NB4 (cell line): ENCODE data around the gene SLC12A2.

Experiments
- CTCF ChIP-seq: IDR thresholded peaks from one replicate; pipeline ENCODE4 v1.5.1; 2012; ENCODE audit warnings: low read depth, low read length
- MAX ChIP-seq: IDR thresholded peaks from 2 replicates; pipeline ENCODE4 v1.6.1; 2011; ENCODE audit warnings: low read depth, low read length
- MYC ChIP-seq: IDR thresholded peaks from 2 replicates; pipeline ENCODE4 v1.6.1; 2011; ENCODE audit warnings: low read depth, low read length
- POLR2A ChIP-seq: IDR thresholded peaks from 2 replicates; pipeline ENCODE4 v1.6.1; 2011; ENCODE audit warnings: mild to moderate bottlenecking; ENCODE audit not compliant: insufficient read length; ENCODE audit errors: extremely low read depth

GRCh38 chr5:128060644-128061385 is 22.8 kb upstream of the SLC12A2 start:
- TF ChIP-seq CTCF (no peak), MYC (no peak), POLR2A (no peak), MAX (no peak)
